HG02759 (cell line): Measurements from ENCODE around the gene NFIC.
"Not testable (repeated sequence)": the region's sequence is repeated elsewhere in the genome, so short reads cannot be mapped to it uniquely, and the experiment has no call there.

Experiments
- ATAC-seq: cut with Tn5 transposase; IDR thresholded peaks from one replicate; pipeline ENCODE4 v1.9.1; 2021; ENCODE audit warnings: mild to moderate bottlenecking, moderate library complexity; ENCODE audit not compliant: unreplicated experiment

Gene NFIC

DNA sequence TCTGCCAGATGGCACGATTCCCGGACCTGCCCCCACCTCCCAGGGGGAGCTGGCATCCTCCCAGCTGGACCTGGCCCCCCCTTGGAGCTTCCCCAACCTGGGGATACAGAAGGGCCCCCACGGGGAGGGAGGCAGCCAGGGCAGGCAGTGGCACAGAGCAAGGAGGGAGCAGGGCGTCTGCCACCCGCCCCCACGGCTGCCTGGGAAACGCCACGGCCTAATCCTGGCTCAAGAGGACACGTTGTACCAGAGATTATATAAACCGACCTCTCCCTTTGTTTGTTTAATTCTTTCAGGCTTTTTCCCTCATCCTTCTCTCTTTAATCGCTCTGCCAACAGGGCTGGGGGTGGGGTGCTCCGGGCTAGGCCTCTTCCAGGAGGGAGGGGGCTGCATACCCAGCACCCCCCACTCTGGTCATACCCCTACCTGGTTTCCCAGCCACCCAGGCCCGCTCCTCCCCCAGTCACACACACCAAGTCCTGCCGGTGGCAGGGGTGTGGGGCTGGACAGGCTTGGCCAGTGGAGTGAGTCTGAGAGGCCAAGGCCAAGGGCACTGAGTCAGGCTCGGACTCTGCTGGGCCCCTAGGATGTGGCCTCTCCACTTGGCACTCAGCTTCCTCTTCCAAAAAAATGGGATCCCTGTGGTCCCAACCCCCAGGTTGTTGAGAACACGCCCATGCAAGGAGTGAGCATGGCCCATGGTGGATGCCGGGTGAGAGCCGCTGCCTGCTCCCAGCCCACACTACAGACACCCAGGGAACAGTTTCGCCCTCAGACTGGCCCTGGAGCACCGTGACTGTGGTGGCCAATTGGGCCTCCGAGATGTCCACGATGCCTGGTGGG, 29.5 kb upstream of the NFIC start:
- ATAC-seq, result no peak

DNA sequence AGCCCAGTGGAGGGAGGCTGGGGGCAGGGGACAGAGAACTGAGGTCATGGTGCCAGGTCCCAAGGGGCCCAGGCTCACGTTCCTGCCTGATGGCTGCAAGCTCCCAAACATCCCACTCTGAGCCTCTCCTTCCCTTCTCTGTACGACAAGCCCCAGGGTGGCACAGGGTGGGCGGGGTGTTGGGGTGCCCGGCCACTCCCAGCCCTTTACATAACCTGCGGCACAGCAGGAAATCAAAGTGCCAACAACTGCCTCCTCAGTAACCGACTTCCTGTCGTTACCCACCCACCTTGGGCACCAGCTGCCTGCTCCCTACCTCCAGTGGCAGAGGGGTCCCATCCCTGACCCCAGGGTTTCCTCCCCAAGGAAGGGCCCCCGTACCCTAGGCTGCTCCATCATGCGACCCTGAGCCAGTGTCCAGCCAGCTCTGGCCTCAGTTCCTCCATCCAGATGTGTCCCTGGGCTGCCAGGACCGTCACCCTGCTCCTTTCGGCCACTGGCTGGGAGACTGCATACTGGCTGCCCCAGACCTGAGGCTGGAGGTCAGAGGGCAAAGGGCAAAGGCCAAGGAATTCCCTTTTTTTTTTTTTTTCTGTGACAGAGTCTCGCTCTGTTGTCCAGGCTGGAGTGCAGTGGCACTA, 27.7 kb upstream of the NFIC start:
- ATAC-seq, result no peak

DNA sequence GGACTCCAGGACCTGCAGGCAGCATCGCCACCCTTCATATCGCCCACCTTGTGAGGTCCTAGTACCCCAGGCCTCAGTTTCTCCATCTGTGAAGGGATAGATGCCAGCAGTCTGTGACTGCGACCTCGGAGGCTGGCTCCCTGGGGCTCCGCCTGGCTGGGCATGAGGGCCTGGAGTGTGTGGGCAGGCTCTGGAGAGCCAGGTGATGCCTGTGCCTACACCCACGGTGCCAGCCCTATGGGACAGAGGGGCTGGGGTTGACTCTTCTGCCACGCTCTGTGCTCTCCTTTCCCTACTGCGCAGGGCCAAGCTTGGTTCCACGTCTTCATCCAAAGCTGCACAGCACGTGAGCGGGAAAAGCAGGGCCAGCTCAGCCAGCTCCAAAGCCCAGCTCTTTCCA, 26.0 kb upstream of the NFIC start:
- ATAC-seq, result no peak

GRCh38 chr19:3342246-3342645, 24.1 kb upstream of the NFIC start:
- ATAC-seq, result no peak

DNA sequence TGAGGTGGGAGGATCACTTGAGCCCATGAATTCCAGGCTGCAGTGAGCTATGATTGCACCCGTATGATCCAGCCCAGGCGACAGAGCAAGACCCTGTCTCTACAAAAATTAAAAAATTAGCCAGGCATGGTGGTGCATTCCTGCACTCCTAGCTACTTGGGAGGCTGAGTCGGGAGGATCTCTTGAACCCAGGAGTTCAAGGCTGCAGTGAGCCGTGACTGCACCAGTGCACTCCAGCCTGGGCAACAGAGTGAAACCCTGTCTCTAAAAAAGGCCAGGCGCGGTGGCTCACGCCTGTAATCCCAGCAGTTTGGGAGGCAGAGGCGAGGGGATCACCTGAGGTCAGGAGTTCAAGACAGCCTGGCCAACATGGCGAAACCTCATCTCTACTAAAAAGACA, 23.4 kb upstream of the NFIC start:
- not testable (repeated sequence) for ATAC-seq

- ATAC-seq, result no peak
These were observed 22.5 kb upstream of the NFIC start for GRCh38 chr19:3343619-3344502.

DNA sequence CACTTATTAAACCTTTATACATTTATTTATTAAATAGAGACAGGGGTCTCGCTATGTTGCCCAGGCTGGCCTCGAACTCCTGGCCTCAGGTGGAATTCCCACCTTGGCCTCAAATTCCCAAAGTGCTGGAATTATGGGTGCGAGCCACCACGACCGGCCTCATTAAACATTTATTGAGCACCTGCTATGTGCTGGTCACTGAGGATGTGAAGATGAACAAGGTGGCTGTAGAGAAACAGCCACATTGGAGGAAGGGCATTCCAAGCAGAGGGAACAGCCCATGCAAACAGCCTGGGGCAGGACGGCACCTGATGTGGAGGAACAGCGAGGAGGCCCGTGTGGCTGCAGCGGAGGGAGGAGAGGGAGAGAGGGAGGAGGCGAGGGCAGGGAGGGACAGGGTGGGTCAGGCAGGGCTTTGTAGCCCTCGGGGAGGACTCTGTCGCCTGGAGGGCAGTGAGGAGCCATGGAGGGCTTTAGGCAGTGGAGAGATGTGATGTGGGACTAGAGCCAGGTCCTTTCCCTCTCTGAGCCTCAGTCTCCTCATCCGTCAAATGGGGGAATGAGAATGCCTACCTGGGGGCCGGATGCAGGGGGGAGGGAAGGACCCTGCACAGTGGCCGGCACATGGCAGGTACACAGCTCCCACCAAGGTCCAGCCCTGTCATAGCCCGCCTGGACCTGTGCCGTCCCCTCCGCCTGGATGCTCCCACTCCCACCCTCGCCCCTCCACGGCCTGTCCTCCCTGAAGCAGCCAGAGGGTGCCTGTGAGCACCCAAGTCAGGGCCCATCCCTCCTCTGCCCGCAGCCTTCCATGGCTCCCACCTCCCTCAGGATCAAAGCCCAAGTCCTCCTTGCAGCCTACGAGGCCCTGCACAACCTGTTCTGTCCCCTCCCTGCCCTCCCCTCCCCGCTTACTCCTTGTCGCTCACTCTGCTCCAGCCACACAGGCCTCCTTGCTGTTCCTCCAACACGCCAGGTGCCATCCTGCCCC, 21.5 kb upstream of the NFIC start:
- ATAC-seq, result no peak

DNA sequence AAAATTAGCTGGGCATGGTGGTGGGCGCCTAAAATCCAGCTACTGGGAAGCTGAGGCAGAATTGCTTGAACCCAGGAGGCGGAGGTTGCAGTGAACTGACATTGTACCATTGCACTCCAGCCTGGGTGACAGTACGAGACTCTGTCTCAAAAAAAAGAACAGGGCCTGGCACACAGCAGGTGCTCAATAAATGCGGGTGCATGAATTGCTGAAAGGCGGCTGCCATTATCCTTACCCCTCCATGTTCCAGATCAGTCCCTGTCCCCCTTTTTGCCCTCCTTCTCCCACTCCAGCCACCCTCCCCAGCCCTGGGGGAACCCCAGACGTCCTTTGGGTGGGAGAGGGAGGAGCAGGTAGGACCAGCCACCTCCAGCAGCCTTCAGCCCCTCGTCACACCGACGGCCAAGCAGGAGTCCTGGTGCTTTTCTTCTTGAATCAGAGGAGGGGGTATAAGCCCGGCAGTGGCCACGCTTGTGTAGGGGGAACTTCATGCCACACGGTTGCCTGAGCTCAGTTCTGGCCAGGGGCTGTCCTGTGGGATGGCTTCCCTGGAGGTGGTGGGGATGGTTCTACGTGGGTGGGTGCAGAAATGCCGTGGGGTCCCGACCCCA, 20.4 kb upstream of the NFIC start:
- no peak for ATAC-seq

GRCh38 chr19:3346677-3347353, 19.6 kb upstream of the NFIC start:
- ATAC-seq, result no peak

GRCh38 chr19:3348042-3348441, 18.3 kb upstream of the NFIC start:
- no peak for ATAC-seq

- ATAC-seq, result not testable (repeated sequence)
These were observed 17.9 kb upstream of the NFIC start for GRCh38 chr19:3348469-3348868.

- ATAC-seq, result no peak
These were observed 16.2 kb upstream of the NFIC start for GRCh38 chr19:3350014-3350663.

GRCh38 chr19:3351702-3352447, 14.5 kb upstream of the NFIC start:
- ATAC-seq, result no peak

DNA sequence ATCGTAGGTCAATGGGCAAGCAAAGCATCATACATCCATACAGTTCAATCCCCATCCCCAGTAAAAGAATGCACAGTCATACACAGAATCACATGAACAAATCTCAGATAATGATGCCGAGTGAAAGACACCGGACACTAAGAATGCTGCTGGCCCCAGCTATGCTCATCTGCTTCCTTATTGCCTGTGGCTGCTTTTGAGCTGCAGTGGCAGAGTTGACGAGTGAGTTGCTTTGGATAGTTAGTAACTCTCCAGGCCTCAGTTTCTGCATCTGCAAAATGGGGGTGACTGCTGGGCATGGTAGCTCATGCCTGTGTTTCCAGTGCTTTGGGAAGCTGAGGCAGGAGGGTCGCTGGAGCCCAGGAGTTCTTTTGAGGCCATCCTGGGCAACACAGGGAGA, 12.9 kb upstream of the NFIC start:
- no peak for ATAC-seq

- no peak for ATAC-seq
These were observed 9.6 kb upstream of the NFIC start for GRCh38 chr19:3356805-3357204.

DNA sequence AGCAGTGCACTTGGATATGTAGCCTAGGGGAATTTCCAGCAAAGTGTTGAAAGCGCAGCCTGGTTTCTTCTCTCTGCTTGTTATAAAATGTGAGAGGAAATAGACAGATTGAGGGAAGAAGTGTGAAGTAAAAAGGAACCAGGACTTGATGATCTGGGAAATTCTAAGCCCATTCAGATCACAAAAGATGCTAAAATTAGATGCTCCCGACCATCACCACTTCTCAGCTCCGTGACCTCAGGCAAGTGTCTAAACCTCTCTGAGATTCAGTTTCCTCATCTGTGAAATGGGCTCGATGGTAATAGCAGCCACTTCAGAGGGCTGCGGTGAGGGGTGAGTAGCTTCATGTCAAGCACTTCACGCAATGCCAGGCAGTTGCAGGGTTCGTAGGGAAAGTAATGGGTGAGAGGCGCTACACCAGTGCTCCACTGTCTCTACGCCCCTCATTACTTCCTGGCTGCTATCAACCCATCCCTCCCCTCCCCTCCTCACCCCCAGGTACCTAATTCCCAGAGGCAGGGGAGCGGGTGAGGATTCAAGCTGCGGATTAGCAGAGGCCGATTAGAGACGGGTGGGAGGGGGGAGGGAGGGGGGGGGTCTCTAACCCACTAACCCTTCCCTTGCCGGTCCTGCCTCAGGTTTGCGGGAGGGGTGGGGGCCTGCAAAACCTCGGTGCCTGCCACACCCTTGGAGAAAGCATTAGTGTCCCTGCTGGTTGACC, 9.0 kb upstream of the NFIC start:
- ATAC-seq, result no peak

DNA sequence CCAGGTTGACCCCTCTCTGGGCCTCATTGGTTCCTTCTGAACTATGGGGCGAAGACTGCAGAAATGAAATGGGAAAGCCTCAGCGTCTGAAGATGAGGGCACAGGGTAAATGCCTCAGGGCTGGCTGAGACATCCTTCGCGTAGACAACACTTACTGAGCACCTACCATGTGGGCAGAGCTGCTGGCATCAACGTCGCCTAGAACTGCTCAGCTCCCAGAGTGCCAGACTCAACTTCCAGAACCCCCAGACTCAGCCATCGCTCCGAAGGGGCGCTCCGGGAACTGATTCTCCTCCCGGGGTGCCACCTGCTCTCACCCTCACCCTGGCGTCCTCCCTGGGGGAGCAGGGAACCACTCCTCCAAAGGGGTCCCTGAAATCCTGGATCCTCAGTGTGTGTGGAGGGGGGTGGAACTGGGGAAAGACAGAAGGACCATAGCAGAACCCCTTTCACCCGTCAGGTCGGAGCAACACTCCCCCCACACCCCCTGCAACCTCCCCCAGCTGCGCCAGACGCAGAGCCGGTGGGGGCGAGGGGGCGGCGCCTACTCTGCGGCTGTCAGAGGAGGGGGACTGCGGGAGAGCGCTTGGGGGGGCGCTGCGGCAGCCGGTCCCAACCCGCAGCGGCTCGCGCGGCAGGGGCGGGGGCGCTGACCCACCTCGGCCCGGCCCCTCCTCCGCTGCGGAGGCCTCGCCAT, 8.2 kb upstream of the NFIC start:
- ATAC-seq, result no peak
